HG03025 (cell line): ENCODE measurements around the gene FHIP2A.
"Not testable (repeated sequence)": the region's sequence is repeated elsewhere in the genome, so short reads cannot be mapped to it uniquely, and the experiment has no call there.

Experiments
- ATAC-seq: cut with Tn5 transposase; IDR thresholded peaks from one replicate; pipeline ENCODE4 v1.9.1; 2021; ENCODE audit warnings: mild to moderate bottlenecking, moderate library complexity; ENCODE audit not compliant: unreplicated experiment, low FRiP score

FHIP2A gene

DNA sequence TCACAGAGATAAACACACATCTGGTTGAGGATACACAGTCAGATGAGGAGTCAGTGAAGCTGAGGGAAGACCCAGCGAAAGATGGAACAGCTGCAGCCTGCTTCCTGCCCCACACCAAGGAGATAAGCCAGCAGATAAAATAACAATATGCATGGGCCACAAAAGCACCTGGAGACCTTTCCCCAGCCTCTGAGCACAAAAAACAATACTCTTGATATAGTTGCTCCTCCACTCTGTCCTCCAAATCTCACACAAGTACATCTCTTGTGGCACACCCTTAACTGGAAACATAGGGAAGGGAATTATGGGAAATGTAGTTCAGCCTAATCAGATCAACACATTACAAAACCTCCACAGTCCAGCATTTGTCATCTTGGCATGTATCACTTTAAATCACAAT, 9.7 kb upstream of the FHIP2A start:
- ATAC-seq, result no peak

DNA sequence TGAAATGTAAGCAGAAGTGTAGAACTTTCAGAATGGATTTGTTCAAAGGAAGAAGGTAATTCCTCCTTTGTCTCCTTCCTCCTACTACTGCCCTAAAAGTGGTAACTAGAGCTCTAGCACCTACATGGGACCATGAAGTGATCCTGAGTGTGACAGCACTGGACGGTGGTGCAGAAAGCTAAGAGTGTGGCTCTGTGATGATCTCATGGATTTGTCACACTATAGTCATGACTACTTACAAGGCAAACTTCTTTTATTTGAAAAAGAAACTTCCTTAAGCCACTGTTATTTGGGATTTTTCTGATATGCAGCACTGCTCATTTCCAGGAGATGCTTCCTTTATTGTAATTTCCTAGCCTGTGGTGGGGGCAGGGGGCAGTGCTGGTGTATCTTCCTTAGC, 5.8 kb upstream of the FHIP2A start:
- no peak for ATAC-seq

- ATAC-seq, result no peak
Measured at GRCh38 chr10:114816308-114816707, 5.3 kb upstream of the FHIP2A start.

DNA sequence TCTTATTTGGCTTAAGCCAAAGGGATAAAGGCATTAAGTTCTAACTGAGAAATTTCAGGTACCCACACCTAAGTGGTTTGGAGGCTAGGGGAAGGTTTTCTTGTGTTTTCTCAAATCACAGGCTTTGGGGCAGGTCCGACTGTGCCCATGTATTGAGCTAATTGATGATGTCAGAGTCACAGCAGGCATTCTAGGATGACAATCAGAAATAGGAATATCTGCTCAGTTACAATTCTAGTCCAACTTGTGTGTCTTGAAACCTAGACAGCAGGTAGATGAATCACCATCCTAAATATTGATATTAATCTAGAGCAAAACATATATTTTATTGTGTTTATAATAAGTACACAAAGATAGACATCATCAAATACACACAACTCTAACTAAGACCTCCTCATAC, 2.3 kb upstream of the FHIP2A start:
- ATAC-seq, result no peak

- ATAC-seq, result peak; percentile 46
Measured at GRCh38 chr10:114821915-114822443, 399 bp downstream of the FHIP2A start.

DNA sequence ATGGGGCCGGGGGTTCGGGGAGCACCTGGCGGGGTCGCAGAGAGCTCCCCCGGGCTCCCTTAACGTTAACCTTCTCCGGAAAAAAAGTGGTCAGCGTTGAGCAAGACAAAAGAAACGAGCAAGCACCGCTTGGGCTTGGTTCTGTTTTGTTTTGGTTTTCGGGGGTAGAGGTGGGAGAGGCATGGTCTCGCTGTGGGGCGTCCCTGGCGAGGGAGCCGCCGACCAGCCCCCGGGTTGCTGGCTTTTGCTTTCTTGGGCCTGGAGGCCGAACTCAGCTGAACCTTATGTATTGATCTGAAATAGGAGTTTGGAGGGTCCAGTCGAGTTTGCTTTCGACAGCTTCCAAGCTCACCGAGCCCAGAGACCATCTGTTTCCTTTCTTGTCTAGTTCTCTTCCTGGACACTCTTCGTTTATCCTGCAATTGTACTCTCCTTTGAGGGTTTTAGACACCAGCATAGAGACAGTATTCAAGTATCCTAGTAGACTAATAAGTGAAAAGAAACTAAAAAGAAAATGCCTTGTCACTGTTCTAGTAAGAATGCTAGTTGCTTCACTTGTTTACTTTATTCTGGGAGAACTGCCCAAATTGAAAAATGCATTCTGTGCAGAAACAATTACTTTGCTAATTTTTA, 980 bp downstream of the FHIP2A start:
- ATAC-seq, result peak; percentile 23

DNA sequence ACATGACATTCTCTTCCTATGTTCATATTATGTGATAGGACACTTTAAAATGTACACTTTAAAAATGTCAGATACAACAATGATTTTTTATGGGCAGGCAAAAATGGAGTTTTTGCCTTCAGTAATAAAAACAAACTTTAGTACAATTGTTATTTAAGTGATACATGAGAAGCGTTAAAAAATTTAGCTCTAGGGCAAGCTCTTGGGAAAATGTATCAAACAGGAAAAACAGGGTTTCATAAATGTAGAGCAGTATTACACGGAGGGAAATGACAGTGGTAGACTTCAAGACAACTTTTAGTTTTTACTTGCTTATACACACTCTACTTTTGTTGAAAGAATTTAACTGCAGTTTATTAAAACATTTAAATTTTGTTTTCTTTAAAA, 1.5 kb downstream of the FHIP2A start:
- ATAC-seq, result no peak

DNA sequence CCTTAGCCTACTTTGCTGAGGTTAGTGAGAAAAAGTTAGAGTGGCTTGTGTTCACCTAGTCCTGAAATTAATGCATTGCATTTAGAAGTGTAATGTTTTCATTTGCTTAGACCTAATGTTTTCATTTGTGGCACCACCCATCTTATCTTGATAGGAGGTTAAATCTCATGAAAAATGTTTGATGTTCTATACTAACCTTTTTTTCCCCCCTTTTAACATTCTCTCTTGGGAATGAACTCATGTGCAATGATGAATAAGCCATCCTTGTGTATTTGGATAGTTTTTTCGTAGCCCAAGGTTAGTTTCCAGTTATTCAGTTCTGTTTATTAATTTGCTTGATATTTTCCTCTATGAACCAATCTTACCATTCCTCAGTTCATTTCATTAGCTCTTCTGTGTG, 2.8 kb downstream of the FHIP2A start:
- ATAC-seq, result no peak

DNA sequence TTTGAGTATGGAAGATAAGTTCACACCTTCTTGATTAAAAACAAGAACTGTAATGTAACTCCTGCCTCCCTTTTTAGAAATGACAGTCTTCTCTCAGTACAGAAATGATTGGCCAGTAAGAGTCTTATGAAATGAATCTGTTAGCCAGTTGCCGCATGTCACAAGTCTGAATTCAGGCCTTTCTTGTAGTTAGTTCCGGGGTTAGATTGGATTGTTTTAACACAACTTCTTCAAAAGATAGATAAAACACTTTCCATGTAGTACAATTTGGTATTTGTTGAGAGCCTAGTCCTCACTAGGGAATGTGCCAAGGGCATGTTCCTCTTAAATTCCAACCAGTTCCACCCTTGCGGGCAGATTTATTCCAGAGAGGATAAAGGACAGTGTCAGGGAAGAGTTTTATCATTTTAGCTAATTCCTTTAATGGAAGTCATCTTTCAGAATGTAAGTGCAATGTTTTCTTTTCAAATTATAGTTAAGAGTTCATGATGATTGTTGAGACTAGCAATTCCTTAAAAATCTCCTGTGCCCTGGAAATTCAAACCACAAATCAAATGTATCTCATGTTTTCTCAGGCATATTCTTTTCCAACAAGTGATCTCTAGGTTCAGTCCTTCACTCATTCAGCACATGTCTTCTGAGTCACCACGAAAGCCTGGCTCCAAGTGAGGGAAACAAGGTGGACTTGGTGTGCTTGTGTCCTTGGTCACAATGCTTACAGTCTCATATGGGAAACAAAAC, 4.1 kb downstream of the FHIP2A start:
- ATAC-seq, result peak; percentile 30

- no peak for ATAC-seq
Measured at GRCh38 chr10:114829160-114829909, 7.8 kb downstream of the FHIP2A start.

DNA sequence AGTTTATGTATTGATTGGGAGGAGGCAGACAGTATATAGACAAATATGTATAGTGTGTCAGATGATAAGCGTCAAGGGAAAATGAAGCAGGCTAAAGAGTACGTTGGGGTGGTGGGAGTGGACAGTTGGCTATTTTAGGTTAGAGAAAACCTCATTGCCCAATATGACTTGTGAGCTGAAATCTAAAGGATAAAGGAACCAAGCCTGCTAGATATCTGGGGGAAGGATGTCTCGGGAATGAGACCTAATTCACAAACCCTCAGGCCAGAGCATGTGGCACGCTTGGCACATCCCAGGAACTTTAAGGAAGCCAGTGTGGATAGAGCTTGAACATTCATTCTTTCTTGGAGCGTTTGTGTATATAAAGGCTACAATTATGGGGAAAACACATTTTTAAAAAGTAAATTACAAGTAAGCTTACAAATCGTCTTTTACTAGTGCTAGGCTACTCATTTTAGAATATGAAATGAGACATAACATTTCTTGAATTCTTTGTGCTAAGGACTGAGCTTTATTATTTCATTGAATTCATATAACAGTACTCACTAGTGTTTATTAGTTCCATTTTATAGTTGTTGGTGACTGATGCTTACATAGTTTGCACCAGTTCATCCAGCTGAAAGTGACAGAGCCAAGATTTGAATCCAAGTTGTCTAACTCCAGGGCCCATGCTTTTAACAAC, 9.7 kb downstream of the FHIP2A start:
- ATAC-seq, result no peak

DNA sequence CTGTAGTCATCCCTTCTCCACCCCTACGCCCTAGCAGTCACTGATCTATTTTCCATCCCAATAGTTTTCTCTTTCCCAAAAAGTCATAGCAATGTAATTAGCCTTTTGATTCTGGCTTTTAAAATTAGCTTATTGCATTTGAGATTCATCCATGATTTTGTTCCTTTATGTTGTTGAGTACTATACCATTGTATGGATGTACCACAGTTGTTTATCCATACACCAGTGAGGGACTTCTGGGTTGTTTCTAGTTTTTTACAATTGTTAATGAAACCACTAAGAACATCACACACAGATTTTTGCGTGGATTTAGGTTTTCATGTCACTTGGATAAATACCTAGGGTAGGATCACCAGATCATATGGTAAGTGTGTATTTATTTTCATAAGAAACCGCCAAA, 16.1 kb downstream of the FHIP2A start:
- ATAC-seq, result no peak

DNA sequence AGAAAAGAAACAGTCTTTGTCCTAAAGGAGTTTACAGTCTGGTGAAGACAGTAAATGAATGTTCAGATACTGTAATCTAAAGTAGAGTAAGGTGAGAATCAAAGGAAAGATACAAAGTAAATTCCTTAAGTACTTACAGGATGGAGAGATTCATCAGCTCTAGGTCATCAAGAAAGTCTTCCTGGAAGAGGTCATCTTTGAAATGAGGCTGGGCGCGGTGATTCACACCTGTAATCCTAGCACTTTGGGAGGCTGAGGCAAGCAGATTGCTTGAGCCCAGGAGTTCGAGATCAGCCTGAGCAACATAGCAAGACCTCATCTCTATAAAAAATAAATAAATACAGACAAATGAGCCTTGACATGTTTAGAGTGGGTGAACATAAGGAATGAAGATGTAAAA, 18.3 kb downstream of the FHIP2A start:
- ATAC-seq, result no peak

DNA sequence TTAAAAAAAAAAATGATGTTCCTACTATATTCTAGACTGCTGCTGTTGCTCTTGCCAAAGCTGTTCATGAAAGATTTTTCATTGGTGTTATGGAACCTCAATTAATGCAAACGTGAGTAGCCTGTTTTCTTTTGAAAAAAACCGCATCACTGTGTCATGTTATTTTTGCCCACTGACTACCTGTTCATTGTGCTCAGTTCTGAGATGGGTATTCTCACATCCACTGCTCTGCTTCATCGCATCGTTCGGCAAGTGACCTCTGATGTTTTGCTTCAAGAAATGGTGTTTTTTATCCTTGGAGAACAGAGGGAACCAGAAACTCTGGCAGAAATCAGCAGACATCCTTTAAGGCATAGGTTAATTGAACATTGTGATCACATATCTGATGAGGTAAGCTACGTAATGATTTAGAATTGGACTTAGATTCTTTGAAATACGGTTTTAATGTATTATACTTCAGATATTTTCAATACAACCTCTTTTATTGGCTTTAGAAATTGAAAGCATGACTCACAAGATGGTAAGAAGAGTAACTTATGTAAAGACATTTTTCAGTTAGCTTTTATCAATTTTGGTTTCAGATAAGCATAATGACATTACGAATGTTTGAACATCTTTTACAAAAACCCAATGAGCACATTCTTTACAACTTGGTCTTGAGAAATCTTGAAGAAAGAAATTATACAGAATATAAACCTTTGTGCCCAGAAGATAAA, 24.6 kb downstream of the FHIP2A start:
- ATAC-seq, result no peak

- ATAC-seq, result not testable (repeated sequence)
Measured at GRCh38 chr10:114847517-114847916, 25.9 kb downstream of the FHIP2A start.

DNA sequence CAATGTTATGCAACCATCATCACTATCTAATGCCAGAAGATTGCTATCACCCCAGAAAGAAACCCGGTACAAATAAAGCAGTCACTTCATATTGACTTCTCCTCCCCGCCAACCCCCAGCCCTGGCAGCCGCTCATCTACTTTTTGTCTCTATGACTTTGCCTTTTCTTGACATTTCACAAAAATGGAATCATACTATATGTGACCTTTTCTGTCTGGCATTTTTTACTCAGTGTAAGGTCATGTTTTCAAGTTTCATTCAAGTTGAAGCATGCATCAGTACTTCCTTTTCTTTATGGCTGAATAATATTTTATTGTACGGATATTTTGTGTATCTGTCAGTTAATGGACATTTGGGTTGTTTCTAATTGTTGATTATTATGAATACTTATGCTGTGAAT, 28.1 kb downstream of the FHIP2A start:
- ATAC-seq, result no peak

- no peak for ATAC-seq
Measured at GRCh38 chr10:114850126-114850525, 28.5 kb downstream of the FHIP2A start.

- no peak for ATAC-seq
Measured at GRCh38 chr10:114851336-114851735, 29.8 kb downstream of the FHIP2A start.

DNA sequence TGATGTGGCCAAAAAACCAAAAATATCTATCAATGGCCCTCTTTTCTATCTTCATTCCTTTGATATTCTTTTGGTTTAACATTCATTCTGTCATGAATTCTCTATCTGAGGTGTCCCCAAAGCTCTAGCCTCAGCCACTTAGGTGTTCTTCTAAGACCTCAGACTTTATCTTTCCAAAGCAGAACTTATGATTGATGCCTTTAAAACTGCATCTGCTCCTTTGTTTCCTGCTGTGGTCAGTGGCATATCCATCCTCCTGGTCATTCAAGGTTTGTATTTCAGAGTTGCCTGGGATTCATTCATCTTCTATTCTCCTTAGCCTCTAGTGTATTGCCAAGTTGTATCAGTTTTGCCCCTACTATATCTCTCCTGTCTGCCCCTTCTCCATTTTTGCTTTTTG, 30.6 kb downstream of the FHIP2A start:
- no peak for ATAC-seq

GRCh38 chr10:114854906-114855305, 33.3 kb downstream of the FHIP2A start:
- ATAC-seq, result no peak
